Mucosa of rectum (tissue), 2 donors: ENCODE measurements around the gene MGAT4A.
A peak's percentile ranks its signal among the peaks of the same experiment; 100 is the strongest.

ENCODE experiments used
- H3K27ac ChIP-seq, 2 donors: one replicate each; pipeline ENCODE4 v1.7.0; 2013; ENCODE audit warnings: inconsistent platforms in 2 of 2, low read depth in 2 of 2, low read length in 2 of 2
- H3K27me3 ChIP-seq, 2 donors: one replicate each; pipeline ENCODE4 v1.7.0; 2013; ENCODE audit warnings: low read length in 2 of 2; ENCODE audit not compliant: control insufficient read depth in 2 of 2, insufficient read depth in 2 of 2
- H3K36me3 ChIP-seq, 2 donors: one replicate each; pipeline ENCODE4 v1.7.0; 2013; ENCODE audit warnings: low read length in 2 of 2; ENCODE audit not compliant: control insufficient read depth in 2 of 2, insufficient read depth in 2 of 2
- H3K4me1 ChIP-seq, 2 donors: one replicate each; pipeline ENCODE4 v1.7.0; 2013; ENCODE audit warnings: low read length in 2 of 2, mild to moderate bottlenecking in 1 of 2; ENCODE audit not compliant: control insufficient read depth in 2 of 2, insufficient read depth in 2 of 2
- H3K4me3 ChIP-seq, 2 donors: one replicate each; pipeline ENCODE4 v1.7.0; 2013; ENCODE audit warnings: low read length in 2 of 2
- H3K9ac ChIP-seq, 2 donors: one replicate each; pipeline ENCODE4 v1.7.0; 2013; ENCODE audit warnings: low read length in 2 of 2, low read depth in 1 of 2, mild to moderate bottlenecking in 1 of 2
- H3K9me3 ChIP-seq, 2 donors: one replicate each; pipeline ENCODE4 v1.7.0; 2013; ENCODE audit warnings: low read length in 2 of 2; ENCODE audit not compliant: control insufficient read depth in 2 of 2
- donor health status: healthy.
- donor health status: Normal muscosa, but diverticular disease.

Gene MGAT4A

GRCh38 chr2:98649992-98650375 is 80.9 kb downstream of the MGAT4A start:
- H3K27ac ChIP-seq: no peak overlapping the region
- no peaks in the 10 kb centered on the region for H3K9me3 ChIP-seq
- no peaks in the 10 kb centered on the region for H3K27me3 ChIP-seq
- H3K36me3 ChIP-seq: peaks cover 8 to 18% of the 10 kb centered on the region in 2 donors
- H3K4me1 ChIP-seq: peaks cover 0 to 6% of the 10 kb centered on the region in 2 donors
- H3K9ac ChIP-seq: no peak overlapping the region
- H3K4me3 ChIP-seq: no peak overlapping the region

- peaks cover 0 to 6% of the 10 kb centered on the region in 2 donors for H3K4me1 ChIP-seq
- H3K27ac ChIP-seq: no peak overlapping the region
- peak overlapping the region in 1 of 2 donors; percentile 40 for H3K9ac ChIP-seq
- no peaks in the 10 kb centered on the region for H3K9me3 ChIP-seq
- no peak overlapping the region for H3K4me3 ChIP-seq
- H3K36me3 ChIP-seq: peaks cover 8 to 21% of the 10 kb centered on the region in 2 donors
- no peaks in the 10 kb centered on the region for H3K27me3 ChIP-seq
Measured at GRCh38 chr2:98649135-98649991, 81.6 kb downstream of the MGAT4A start.

- H3K27me3 ChIP-seq: no peaks in the 10 kb centered on the region
- H3K9ac ChIP-seq: no peak overlapping the region
- peaks cover 8 to 22% of the 10 kb centered on the region in 2 donors for H3K36me3 ChIP-seq
- no peak overlapping the region for H3K27ac ChIP-seq
- H3K9me3 ChIP-seq: no peaks in the 10 kb centered on the region
- H3K4me1 ChIP-seq: peaks cover 0 to 6% of the 10 kb centered on the region in 2 donors
- H3K4me3 ChIP-seq: no peak overlapping the region
Measured at GRCh38 chr2:98648451-98648850, 82.5 kb downstream of the MGAT4A start.

- H3K9me3 ChIP-seq: no peaks in the 10 kb centered on the region
- H3K27me3 ChIP-seq: no peaks in the 10 kb centered on the region
- H3K4me1 ChIP-seq: peaks cover 0 to 6% of the 10 kb centered on the region in 2 donors
Measured at GRCh38 chr2:98647636-98648035, 83.3 kb downstream of the MGAT4A start.

GRCh38 chr2:98643496-98644100 is 87.3 kb downstream of the MGAT4A start:
- Histone ChIP-seq H3K36me3 (peaks cover 19 to 41% of the 10 kb centered on the region in 2 donors), H3K27ac (no peak overlapping the region), H3K4me3 (no peak overlapping the region), H3K4me1 (no peaks in the 10 kb centered on the region), H3K27me3 (no peaks in the 10 kb centered on the region), H3K9me3 (no peaks in the 10 kb centered on the region), H3K9ac (no peak overlapping the region)

More at GRCh38 chr2:98647636-98648035, 83.3 kb downstream of the MGAT4A start:
- peaks cover 10 to 29% of the 10 kb centered on the region in 2 donors for H3K36me3 ChIP-seq
- H3K4me3 ChIP-seq: no peak overlapping the region
- H3K9ac ChIP-seq: no peak overlapping the region
- H3K27ac ChIP-seq: no peak overlapping the region

GRCh38 chr2:98637401-98638147 is 93.4 kb downstream of the MGAT4A start:
- peak overlapping the region in 1 of 2 donors; percentile 18 for H3K27ac ChIP-seq
- no peaks in the 10 kb centered on the region for H3K27me3 ChIP-seq
- no peaks in the 10 kb centered on the region for H3K4me1 ChIP-seq
- no peak overlapping the region for H3K9ac ChIP-seq
- peaks cover 43 to 51% of the 10 kb centered on the region in 2 donors for H3K36me3 ChIP-seq
- H3K4me3 ChIP-seq: no peak overlapping the region
- no peaks in the 10 kb centered on the region for H3K9me3 ChIP-seq

- no peaks in the 10 kb centered on the region for H3K9me3 ChIP-seq
- no peak overlapping the region for H3K4me3 ChIP-seq
- peaks cover 43 to 66% of the 10 kb centered on the region in 2 donors for H3K36me3 ChIP-seq
- no peaks in the 10 kb centered on the region for H3K4me1 ChIP-seq
- no peak overlapping the region for H3K27ac ChIP-seq
- H3K27me3 ChIP-seq: no peaks in the 10 kb centered on the region
- H3K9ac ChIP-seq: no peak overlapping the region
Measured at GRCh38 chr2:98634406-98635092, 96.4 kb downstream of the MGAT4A start.

GRCh38 chr2:98632351-98632750 is 98.6 kb downstream of the MGAT4A start:
- Histone ChIP-seq H3K27me3 (no peaks in the 10 kb centered on the region), H3K36me3 (peaks cover 40 to 52% of the 10 kb centered on the region in 2 donors), H3K9ac (no peak overlapping the region), H3K27ac (no peak overlapping the region), H3K9me3 (no peaks in the 10 kb centered on the region), H3K4me3 (no peak overlapping the region), H3K4me1 (no peaks in the 10 kb centered on the region)

- Histone ChIP-seq H3K9ac (no peak overlapping the region), H3K9me3 (no peaks in the 10 kb centered on the region), H3K27ac (no peak overlapping the region), H3K4me1 (no peaks in the 10 kb centered on the region), H3K27me3 (no peaks in the 10 kb centered on the region), H3K36me3 (peaks cover 17 to 19% of the 10 kb centered on the region in 2 donors), H3K4me3 (no peak overlapping the region)
Measured at GRCh38 chr2:98623657-98624056, 107.3 kb downstream of the MGAT4A start.
